Mononuclear cell (primary cell): ENCODE measurements around the gene YWHAH. TPM values are rescaled to one million over a fixed set of nuclear protein-coding genes. Genes with fewer than 3 reads are reported as not detected.

Experiments
- H3K27me3 ChIP-seq: 2 replicates; pipeline ENCODE4 v1.6.0; 2011; ENCODE audit warnings: low read length, control low read depth; ENCODE audit not compliant: insufficient read depth
- H3K4me1 ChIP-seq: 2 replicates; pipeline ENCODE4 v1.5.1; 2011; ENCODE audit warnings: mild to moderate bottlenecking, low read length, control low read depth; ENCODE audit not compliant: insufficient read depth
- H3K4me3 ChIP-seq: 2 replicates; pipeline ENCODE4 v1.5.1; 2011; ENCODE audit warnings: mild to moderate bottlenecking, low read length, moderate library complexity
- H3K9me3 ChIP-seq: 2 replicates; pipeline ENCODE4 v1.5.1; 2011; ENCODE audit warnings: low read depth, mild to moderate bottlenecking, control low read depth, low read length
- total RNA-seq: library from RNA; depleted of rRNA; stranded (reverse); fragments of >200 nt; gene quantifications from one replicate; pipeline ENCODE4 v1.2.3, GENCODE V29; 2012

Gene YWHAH
- total RNA-seq, 1 donor: 73.8 TPM

DNA sequence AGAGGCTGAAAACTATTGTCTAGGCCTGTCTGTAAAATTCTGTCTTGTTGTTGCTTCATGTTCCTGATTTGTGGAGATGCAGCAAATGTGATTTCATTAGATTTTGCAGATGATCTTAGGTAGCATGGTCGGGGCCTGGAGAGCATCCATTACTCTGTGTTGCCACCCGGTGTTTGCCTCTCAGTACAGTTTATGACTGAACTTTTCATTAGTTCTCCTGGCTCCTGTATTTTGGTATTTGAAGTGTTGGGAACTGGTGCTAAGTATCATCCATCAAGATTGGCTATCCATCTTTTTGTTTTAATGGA, 7.7 kb downstream of the YWHAH start:
- H3K9me3 ChIP-seq: no peaks in the 10 kb centered on the region
- no peak overlapping the region for H3K4me3 ChIP-seq
- H3K4me1 ChIP-seq: peaks cover 34% of the 10 kb centered on the region
- no peaks in the 10 kb centered on the region for H3K27me3 ChIP-seq

DNA sequence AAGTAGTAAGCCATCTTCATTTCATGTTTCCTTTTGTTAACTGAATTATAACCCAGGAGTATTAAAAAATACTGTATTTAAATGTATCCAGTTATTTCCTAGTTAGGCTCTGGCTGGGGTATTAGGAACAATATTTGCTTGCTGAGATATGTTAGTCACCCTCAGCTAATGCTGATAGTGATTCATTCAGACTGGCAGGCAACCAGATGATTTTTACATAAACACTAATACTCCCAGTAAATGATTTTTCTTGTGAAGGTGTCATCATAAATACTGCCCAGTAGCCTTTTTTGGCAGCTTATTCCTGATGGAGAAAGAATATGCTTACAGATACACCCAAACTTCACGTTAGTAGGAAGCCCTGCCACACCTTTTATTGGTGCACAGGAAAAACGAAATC, 8.1 kb downstream of the YWHAH start:
- H3K4me1 ChIP-seq: peaks cover 31% of the 10 kb centered on the region
- H3K9me3 ChIP-seq: no peaks in the 10 kb centered on the region
- H3K27me3 ChIP-seq: no peaks in the 10 kb centered on the region
- H3K4me3 ChIP-seq: no peak overlapping the region

DNA sequence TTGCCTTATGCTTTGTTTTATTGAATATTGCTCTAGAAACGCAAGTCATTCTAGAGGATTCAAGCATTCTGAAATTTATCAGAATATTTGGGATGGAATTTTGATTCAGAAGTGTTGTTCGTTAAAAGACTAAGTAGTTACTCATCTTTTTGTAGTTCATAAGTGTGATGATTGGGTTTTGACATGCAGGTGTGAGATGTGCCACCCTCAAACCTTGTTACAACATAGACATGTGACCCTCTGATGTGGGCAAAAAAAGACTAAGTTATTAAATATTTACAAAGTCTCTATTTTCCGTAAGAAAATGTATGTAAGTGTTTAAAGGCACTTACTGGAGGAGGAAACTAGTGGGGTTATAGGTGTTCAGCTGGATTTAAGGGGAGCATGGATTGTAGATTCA, 8.9 kb downstream of the YWHAH start:
- H3K4me1 ChIP-seq: peaks cover 27% of the 10 kb centered on the region
- H3K4me3 ChIP-seq: no peak overlapping the region
- H3K27me3 ChIP-seq: no peaks in the 10 kb centered on the region
- H3K9me3 ChIP-seq: no peaks in the 10 kb centered on the region

GRCh38 chr22:31954535-31955523, 10.5 kb downstream of the YWHAH start:
- Histone ChIP-seq H3K4me1 (peaks cover 26% of the 10 kb centered on the region), H3K4me3 (no peak overlapping the region), H3K27me3 (no peaks in the 10 kb centered on the region), H3K9me3 (no peaks in the 10 kb centered on the region)

GRCh38 chr22:31956360-31956759, 12.0 kb downstream of the YWHAH start:
- H3K4me1 ChIP-seq: peaks cover 24% of the 10 kb centered on the region
- H3K27me3 ChIP-seq: no peaks in the 10 kb centered on the region
- no peak overlapping the region for H3K4me3 ChIP-seq
- no peaks in the 10 kb centered on the region for H3K9me3 ChIP-seq

- Histone ChIP-seq H3K27me3 (no peaks in the 10 kb centered on the region), H3K4me3 (no peak overlapping the region), H3K4me1 (peaks cover 16% of the 10 kb centered on the region), H3K9me3 (no peaks in the 10 kb centered on the region)
These were observed 13.7 kb downstream of the YWHAH start for GRCh38 chr22:31957970-31958594.

DNA sequence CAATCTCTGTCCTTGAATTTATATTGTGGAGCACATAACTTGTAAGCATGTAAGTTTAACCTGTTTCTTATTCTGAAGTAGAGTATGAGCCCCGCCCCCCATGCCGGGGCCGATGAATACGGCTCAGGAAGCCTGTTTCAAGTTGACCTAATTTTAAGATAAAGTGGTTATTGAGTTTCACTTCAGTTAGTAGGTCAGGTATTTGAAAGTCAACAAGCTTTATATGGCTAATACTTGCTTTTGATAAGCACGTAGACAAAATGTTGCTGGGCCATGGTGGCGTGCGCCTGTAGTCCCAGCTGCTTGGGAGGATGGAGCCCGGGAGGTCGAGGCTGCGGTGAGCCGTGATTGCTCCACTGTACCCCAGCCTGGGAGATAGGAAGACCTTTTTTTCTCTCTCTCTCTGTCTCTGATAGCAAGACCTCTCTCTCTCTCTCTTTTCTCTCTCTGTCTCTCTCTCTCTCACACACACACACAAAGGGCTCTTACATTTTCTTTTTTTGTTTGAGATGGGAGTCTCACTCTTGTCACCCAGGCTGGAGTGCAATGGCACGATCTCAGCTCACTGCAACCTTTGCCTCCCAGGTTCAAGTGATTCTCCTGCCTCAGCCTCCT, 14.4 kb downstream of the YWHAH start:
- Histone ChIP-seq H3K27me3 (no peaks in the 10 kb centered on the region), H3K4me3 (no peak overlapping the region), H3K4me1 (peaks cover 12% of the 10 kb centered on the region), H3K9me3 (no peaks in the 10 kb centered on the region)

DNA sequence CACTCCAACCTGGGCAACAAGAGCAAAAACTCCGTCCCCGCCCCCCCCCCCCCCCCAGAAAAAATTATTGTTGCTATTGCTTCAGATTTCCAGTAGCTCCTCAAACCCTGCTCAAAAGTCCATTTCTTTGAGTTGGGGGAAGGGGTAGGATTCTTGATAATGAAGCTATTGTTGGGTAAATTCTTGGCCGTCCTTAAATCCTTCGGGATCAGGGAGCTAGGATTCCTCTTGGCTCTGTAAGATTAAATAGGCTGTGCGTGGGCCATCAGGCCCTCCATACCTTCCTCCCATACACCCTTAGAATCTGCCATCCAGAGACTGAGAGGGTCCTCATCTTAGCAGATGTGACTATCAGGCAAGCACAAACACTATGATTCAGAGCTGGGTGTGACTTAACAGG, 16.4 kb downstream of the YWHAH start:
- Histone ChIP-seq H3K4me3 (no peak overlapping the region), H3K9me3 (no peaks in the 10 kb centered on the region)

DNA sequence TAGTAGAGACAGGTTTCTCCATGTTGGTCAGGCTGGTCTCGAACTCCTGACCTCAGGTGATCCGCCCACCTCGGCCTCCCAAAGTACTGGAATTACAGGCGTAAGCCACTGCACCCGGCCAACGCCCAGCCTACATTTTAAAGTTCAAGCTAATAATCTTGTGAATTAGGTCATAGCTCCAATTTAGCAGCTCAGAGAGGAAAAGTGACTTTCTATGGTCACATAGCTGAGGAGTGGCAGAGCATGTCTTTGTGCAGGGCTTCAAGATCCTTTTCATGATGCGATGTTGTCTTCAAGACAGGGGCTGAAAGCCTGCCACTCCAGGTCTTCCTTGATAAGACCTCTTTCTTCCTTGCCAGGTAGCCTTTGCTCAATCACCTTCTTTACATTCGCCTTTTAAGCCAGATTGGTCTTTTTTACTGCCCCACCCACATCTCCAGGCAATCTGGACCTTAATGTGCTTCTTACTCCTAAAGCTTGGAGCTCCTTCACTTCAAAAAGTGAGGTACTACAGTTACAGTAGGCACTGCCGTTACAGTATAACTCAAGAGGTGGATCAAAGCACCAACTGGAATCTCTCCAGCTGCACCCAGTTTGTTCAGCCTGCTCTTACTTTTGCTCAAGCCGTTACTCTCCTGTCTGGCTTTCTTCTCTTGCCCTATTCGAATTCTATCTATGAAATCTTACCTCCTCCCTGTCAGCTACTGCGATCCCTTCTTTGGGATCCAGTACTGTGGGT, 18.2 kb downstream of the YWHAH start:
- Histone ChIP-seq H3K4me1 (no peaks in the 10 kb centered on the region), H3K4me3 (no peak overlapping the region), H3K27me3 (no peaks in the 10 kb centered on the region), H3K9me3 (no peaks in the 10 kb centered on the region)

More for the DNA sequence above, 16.4 kb downstream of the YWHAH start:
- Histone ChIP-seq H3K27me3 (no peaks in the 10 kb centered on the region), H3K4me1 (no peaks in the 10 kb centered on the region)

DNA sequence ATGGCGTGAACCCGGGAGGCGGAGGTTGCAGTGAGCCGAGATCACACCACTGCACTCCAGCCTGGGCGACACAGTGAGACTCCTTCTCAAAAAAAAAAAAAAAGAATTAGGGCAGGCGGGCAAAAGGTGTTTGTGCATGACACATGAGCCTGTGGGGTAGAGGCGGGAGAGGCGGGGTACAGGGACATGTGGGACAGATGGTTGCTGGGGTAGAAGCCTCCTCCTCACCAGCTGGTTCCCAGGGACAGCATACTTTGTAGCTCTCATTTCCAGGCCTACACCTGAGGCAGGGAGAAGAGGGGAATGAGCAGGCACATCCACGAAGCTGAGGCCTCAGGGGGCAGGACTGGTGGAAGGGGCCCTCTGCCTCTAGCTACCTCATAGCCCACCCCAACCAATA, 23.7 kb downstream of the YWHAH start:
- Histone ChIP-seq H3K4me1 (peaks cover 12% of the 10 kb centered on the region), H3K27me3 (no peaks in the 10 kb centered on the region), H3K4me3 (no peak overlapping the region), H3K9me3 (no peaks in the 10 kb centered on the region)

DNA sequence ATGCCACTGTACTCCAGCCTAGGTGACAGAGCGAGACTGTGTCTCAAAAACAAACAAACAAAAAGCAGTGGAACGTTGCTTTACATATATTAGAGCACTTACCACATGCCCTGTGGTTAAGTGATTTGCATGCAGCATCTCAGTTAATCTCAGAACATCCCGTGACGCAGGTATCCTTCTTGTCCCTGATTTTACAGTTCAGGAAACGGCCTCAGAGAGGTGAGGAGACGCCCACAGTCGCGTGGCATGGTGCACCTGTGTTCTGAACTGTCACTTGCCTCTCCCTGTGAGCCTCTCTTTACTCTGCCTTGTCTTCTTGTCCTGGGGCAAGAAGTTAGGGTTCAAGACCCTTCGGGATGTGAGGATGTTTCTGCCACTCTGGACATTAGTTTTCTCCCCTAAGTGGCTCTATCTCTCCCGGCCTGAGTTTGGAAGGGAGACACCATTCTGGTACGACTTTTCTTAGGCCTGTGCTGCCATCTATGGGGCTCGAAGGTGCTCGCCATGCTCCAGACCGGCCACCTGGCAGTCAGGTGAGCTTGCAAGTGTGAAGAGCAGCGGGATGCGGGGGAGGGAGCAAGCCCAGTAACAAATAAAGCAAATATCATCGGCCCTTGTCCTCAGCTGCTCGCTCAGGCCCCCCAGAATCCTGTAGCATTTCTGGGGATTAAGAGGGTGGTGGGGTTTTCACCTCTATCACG, 25.6 kb downstream of the YWHAH start:
- H3K9me3 ChIP-seq: no peaks in the 10 kb centered on the region
- H3K4me1 ChIP-seq: peaks cover 12% of the 10 kb centered on the region
- no peaks in the 10 kb centered on the region for H3K27me3 ChIP-seq
- no peak overlapping the region for H3K4me3 ChIP-seq

- no peak overlapping the region for H3K4me3 ChIP-seq
- no peaks in the 10 kb centered on the region for H3K27me3 ChIP-seq
- H3K4me1 ChIP-seq: peaks cover 12% of the 10 kb centered on the region
- no peaks in the 10 kb centered on the region for H3K9me3 ChIP-seq
These were observed 26.4 kb downstream of the YWHAH start for GRCh38 chr22:31970490-31971444.

GRCh38 chr22:31972180-31972579, 27.8 kb downstream of the YWHAH start:
- Histone ChIP-seq H3K4me3 (no peak overlapping the region), H3K9me3 (no peaks in the 10 kb centered on the region), H3K4me1 (peaks cover 12% of the 10 kb centered on the region), H3K27me3 (no peaks in the 10 kb centered on the region)
